Lung (tissue), 12 donors: ENCODE data around the gene TDRD7. TPM values are rescaled to one million over a fixed set of nuclear protein-coding genes. Genes with fewer than 3 reads are reported as not detected.

Source experiments
- ATAC-seq: fragments of 200-7000 bp; cut with Tn5 transposase; one replicate; pipeline ENCODE4 v1.9.1; 2020; ENCODE audit warnings: moderate number of reproducible peaks; ENCODE audit not compliant: insufficient read depth, low FRiP score
- DNase-seq, 3 donors: peaks; one replicate each; pipeline ENCODE4 v3.0.0-alpha.2; 2013 to 2017
- H3K27ac ChIP-seq, 2 donors: one replicate each; pipeline ENCODE4 v1.5.1; 2013; ENCODE audit warnings: mild to moderate bottlenecking in 2 of 2, moderate library complexity in 2 of 2, control low read depth in 1 of 2, inconsistent platforms in 1 of 2, low read depth in 1 of 2, low read length in 1 of 2
- H3K27me3 ChIP-seq, 3 donors: one replicate each; pipeline ENCODE4 v1.5.1; 2013; ENCODE audit warnings: low read length in 2 of 3; ENCODE audit not compliant: control insufficient read depth in 3 of 3, insufficient read depth in 3 of 3
- H3K36me3 ChIP-seq, 4 donors: one replicate each; pipeline ENCODE4 v1.5.1; 2013; ENCODE audit warnings: low read length in 4 of 4, mild to moderate bottlenecking in 1 of 4, moderate library complexity in 1 of 4; ENCODE audit not compliant: control insufficient read depth in 4 of 4, insufficient read depth in 4 of 4
- H3K4me1 ChIP-seq, 5 donors: one replicate each; pipeline ENCODE4 v1.5.1; 2013; ENCODE audit warnings: low read length in 5 of 5, mild to moderate bottlenecking in 2 of 5, moderate library complexity in 1 of 5; ENCODE audit not compliant: control insufficient read depth in 5 of 5, insufficient read depth in 5 of 5
- H3K4me3 ChIP-seq: one replicate; pipeline ENCODE4 v1.5.1; 2013; ENCODE audit warnings: mild to moderate bottlenecking, control low read depth, moderate library complexity
- H3K9ac ChIP-seq, 2 donors: one replicate each; pipeline ENCODE4 v1.5.1; 2013; ENCODE audit warnings: low read length in 2 of 2, control low read depth in 1 of 2; ENCODE audit not compliant: insufficient read depth in 1 of 2
- H3K9me3 ChIP-seq, 4 donors: one replicate each; pipeline ENCODE4 v1.5.1; 2013; ENCODE audit warnings: low read length in 3 of 4, mild to moderate bottlenecking in 1 of 4, moderate library complexity in 1 of 4; ENCODE audit not compliant: control insufficient read depth in 4 of 4, insufficient read depth in 3 of 4
- CTCF ChIP-seq: IDR thresholded peaks from 2 replicates; pipeline ENCODE4 v1.5.1; 2012; ENCODE audit warnings: mild to moderate bottlenecking; ENCODE audit errors: control extremely low read depth, extremely low read depth
- WGBS, 2 donors: extraction: QIAGEN DNeasy Blood & Tissue Kit; methylation state at CpG; one replicate each; pipeline ENCODE4 v1.1.7; 2013; 5-methylcytosine and 5-hydroxymethylcytosine counted together
- polyA plus RNA-seq, 2 donors: library from polyadenylated mRNA; stranded (reverse); fragments of 200-250 nt; gene quantifications; one replicate each; pipeline ENCODE4 v1.2.1, GENCODE V29; 2013
- total RNA-seq, 2 donors: library from RNA; depleted of rRNA in 1 of 2; stranded (reverse); fragments of >200 nt in 1 of 2; gene quantifications; one replicate each; pipeline ENCODE4 v1.2.1, GENCODE V29; 2014 to 2021
- donor health status: control.
- donor health status: control.
- donor health status: Bipolar disorder and iron deficiency.
- donor health status: healthy.
- donor health status: DM: yes; HTN: yes; CAD: no.

Gene TDRD7
- total and polyA plus RNA-seq, 4 donors, result 6.8 to 13.3 (median 11.7) TPM

- H3K36me3 ChIP-seq, result peaks cover 0 to 3% (median 1%) of the 10 kb centered on the region in 4 donors
- no peak for ATAC-seq
- no peak overlapping the region for H3K9ac ChIP-seq
- peak in 1 of 3 donors; percentile 12 for DNase-seq
- no peaks in the 10 kb centered on the region for H3K27me3 ChIP-seq
- no peak overlapping the region for H3K4me3 ChIP-seq
- 87 to 91% methylated on average over 8 of the region's 8 CpGs for WGBS, 2 donors
- no peak for TF ChIP-seq CTCF
- peak overlapping the region; percentile 81 to 83 for H3K27ac ChIP-seq
- peaks cover 0 to 10% (median 0%) of the 10 kb centered on the region in 5 donors for H3K4me1 ChIP-seq
- H3K9me3 ChIP-seq, result no peaks in the 10 kb centered on the region
Measured at GRCh38 chr9:97528529-97529230, 116.8 kb downstream of the TDRD7 start.

- peak overlapping the region; percentile 81 to 83 for H3K27ac ChIP-seq
- H3K36me3 ChIP-seq, result peaks cover 0 to 2% (median 1%) of the 10 kb centered on the region in 4 donors
- H3K27me3 ChIP-seq, result no peaks in the 10 kb centered on the region
- ATAC-seq (peak; percentile 50), DNase-seq (peak in 1 of 3 donors; percentile 48)
- TF ChIP-seq CTCF, result no peak
- WGBS, 2 donors, result 56 to 70% methylated on average over 11 of the region's 11 CpGs
- peaks cover 0 to 2% (median 0%) of the 10 kb centered on the region in 4 donors for H3K9me3 ChIP-seq
- H3K9ac ChIP-seq, result no peak overlapping the region
- H3K4me1 ChIP-seq, result peaks cover 0 to 10% (median 0%) of the 10 kb centered on the region in 5 donors
- H3K4me3 ChIP-seq, result no peak overlapping the region
Measured at GRCh38 chr9:97529363-97530076, 117.6 kb downstream of the TDRD7 start.

GRCh38 chr9:97531888-97532376 lies 120.0 kb downstream of the TDRD7 start:
- Histone ChIP-seq H3K36me3 (peaks cover 0 to 2% (median 0%) of the 10 kb centered on the region in 4 donors), H3K9ac (no peak overlapping the region), H3K4me3 (no peak overlapping the region), H3K4me1 (peaks cover 0 to 8% (median 0%) of the 10 kb centered on the region in 5 donors), H3K27ac (peak overlapping the region; percentile 15 to 57), H3K27me3 (no peaks in the 10 kb centered on the region), H3K9me3 (peaks cover 0 to 2% (median 0%) of the 10 kb centered on the region in 4 donors)
- TF ChIP-seq CTCF, result no peak
- ATAC-seq, result no peak
- 61 to 65% methylated on average over 9 of the region's 9 CpGs for WGBS, 2 donors
- DNase-seq, result no peak
